GM21390 (cell line): ENCODE results near the gene ANO6.
A peak's percentile ranks its signal among the peaks of the same experiment; 100 is the strongest.

Source experiments
- ATAC-seq: cut with Tn5 transposase; IDR thresholded peaks from one replicate; pipeline ENCODE4 v1.9.1; 2021; ENCODE audit not compliant: unreplicated experiment

ANO6 gene

GRCh38 chr12:45212064-45212463 lies 3.8 kb upstream of the ANO6 start:
- ATAC-seq = no peak

- ATAC-seq = no peak
Observed at GRCh38 chr12:45213107-45213506, 2.8 kb upstream of the ANO6 start.

GRCh38 chr12:45214071-45214470 lies 1.8 kb upstream of the ANO6 start:
- no peak for ATAC-seq

GRCh38 chr12:45214749-45215418 lies 1.0 kb upstream of the ANO6 start:
- no peak for ATAC-seq

DNA sequence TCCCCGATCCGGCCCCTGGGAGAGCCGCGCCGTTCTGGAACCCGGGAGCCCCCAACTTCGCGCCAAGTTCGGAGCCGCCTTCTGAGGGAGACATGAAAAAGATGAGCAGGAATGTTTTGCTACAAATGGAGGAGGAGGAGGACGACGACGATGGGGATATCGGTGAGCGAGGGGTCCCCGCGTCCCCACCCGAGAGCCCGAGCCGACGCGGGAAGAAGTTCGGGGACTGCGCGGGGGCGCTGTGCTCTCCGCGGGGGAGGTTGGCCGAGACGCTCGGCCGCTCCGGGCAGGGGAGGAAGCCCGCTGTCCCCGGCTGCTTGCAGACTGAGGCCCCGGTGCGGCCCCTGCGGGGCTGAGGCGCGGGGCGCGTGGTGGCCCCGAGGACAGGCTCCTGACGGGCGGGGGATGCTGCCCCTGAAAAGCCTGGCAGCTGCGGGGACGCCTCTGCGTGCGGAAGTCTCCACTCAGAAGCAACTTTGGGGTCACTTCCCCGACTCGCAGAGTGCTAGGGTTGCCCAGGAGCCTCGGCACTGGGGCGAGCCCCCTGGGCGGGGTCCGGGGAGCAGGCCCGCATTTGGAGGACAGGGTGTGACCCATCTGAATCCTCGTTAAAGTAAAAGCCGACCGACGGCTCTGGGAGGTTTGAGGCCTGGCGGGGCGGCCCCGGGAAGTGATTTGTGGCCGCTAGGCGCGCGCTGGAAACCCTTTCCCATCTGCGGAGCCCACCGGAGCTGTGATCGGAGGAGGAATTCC lies 511 bp downstream of the ANO6 start:
- ATAC-seq = peak; percentile 40

DNA sequence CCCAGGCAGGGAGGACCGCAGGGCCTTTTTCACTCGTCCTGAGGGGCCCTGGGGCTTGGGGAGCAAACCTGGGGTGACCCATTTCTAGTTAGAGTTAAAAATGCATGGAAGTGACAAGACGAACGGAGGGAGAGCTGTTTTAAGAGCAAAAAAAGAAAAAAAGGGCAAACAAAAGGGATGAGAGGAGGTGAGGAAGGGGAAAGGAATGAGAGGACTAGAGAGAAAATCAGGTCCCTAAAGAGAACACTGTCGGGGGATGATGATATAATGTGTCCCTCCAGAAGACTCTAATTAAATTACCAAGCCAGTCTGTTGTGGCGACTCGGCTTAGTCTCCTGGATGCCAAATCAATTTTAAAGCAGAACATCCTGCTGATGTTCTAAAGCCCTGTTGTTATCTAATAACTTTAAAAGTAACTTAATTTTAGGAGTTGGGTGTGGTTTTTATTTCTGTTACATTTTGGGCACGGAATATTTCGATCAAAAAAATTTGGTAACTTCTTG lies 1.1 kb downstream of the ANO6 start:
- no peak for ATAC-seq

GRCh38 chr12:45217846-45218245 lies 2.0 kb downstream of the ANO6 start:
- no peak for ATAC-seq

GRCh38 chr12:45219621-45220020 lies 3.7 kb downstream of the ANO6 start:
- no peak for ATAC-seq

- no peak for ATAC-seq
Observed at GRCh38 chr12:45220363-45220931, 4.6 kb downstream of the ANO6 start.

DNA sequence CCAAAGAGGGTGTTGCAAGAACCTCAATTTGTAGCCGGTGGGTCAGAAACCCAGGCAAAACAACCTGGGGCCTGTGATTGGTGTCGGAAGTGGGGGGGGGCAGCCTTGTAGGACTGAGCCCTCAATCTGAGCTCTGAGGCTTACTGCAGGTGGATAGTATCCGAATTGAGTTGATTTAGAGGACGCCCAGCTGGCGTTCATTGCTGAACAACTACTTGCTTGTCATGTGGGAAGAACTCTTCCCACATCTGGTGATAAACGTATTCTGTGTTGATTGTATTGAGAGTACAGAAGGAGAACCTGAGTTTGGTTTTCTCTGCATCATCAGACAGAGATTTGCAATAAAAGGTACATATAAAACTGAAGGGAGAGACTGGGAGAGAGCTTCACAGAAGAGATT lies 5.1 kb downstream of the ANO6 start:
- no peak for ATAC-seq

GRCh38 chr12:45223868-45224267 lies 8.0 kb downstream of the ANO6 start:
- ATAC-seq = peak; percentile 30

GRCh38 chr12:45224311-45224710 lies 8.4 kb downstream of the ANO6 start:
- peak; percentile 42 for ATAC-seq

DNA sequence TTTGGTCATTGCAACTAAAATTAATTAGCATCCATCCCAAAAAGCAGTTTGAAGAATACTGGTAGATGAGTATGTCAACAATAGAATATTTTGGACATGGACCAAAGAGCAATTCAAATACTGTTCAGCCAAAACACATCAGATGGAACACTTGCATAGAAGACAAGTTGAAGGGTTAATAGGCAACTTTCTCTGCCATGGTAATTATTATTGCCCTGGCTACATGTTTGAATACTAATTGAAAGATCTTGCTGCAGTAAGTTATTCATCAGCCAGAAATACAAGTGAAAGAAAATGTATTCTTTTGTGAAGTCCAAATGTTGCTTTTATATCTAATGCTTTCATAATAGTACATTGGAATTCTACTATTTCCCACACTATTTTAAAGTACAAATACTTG lies 10.1 kb downstream of the ANO6 start:
- no peak for ATAC-seq

DNA sequence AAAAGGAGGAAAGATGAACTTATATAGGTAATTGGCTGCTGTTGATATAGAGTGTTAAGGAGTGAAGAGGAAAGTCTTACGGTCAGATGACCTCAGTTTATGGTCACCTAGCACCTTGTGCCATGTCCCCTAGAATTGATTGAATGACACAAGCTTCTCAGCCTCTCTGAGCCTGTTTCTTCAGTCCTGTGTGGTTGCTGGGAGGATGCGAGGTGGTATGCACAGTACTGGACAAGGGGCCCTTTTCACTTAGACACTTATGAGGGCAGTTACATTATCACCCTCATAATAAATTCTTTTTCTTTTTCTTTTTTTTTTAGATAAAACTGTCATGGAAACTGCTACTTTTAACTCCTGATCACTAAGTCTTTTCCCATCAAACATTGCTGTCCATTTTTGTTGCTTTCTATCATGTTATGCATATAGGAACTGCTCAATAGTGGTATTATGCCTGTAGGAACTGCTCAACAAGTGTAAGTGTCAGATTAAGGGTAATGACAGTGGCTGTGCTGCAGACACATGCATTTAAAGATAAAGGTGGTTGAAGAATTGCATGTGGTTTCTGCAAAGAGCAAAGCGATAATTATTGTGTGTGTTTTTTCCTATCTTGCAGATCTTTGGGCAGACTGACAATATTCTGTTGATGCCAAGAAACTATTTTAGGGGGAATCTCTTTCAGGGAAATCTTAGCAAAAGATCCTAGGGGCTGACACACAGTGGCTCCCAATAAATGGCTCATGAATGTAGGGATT lies 11.6 kb downstream of the ANO6 start:
- no peak for ATAC-seq

DNA sequence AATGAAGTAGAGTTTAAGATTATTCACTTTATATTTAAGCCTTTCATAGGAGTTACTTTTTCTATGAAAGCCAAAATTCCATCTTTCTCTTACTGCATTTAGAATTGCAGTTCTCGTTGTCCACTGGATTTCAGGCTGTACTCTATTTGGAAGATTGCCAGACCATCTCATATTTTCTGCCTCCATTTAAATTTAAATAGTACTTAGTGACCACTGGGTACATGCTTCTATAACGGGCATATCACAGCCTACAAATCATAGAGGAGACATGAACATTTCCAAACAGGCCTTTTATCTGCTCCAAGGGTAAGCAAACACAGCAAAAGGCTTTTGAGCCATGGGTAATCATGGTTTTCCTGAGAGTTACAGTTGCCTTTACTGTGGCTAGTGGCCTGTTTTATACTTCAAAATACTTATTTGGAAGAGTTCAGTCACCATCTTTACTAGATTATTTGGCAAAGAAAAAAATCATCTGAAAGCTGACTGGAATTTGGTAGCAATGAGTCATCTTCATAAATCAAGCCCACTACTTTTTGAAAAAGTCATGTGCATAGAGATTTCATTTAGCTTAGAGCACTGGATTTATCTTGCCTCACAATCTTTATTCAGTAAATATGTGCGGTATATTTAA lies 15.7 kb downstream of the ANO6 start:
- no peak for ATAC-seq

DNA sequence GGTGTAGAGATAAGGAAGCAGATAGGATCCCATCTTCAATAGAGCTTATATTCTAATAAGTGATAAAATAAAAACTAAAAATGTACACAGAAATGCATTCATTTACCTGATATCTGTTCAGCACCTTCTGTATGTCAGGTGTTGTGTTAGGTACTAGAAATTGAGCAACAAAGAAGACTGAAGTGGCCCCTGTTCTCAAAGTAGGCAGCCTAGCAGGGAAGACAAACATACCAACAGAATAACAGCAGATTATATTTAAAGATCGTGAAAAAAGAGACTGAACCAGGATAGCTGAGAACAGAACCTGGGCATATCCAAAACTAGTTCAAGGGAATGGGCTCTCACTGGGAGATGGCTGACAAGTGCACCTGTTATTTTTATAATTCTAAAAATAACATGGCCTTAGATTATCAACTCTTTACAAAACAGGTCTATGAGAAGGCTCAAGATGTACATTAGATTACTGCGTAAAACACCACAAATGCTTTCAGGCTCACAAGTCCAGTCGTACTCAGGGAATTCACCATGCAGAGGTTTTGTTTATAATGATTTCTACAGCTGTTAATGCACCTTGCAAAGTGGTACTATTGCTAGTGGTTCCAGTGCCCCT lies 16.4 kb downstream of the ANO6 start:
- no peak for ATAC-seq

DNA sequence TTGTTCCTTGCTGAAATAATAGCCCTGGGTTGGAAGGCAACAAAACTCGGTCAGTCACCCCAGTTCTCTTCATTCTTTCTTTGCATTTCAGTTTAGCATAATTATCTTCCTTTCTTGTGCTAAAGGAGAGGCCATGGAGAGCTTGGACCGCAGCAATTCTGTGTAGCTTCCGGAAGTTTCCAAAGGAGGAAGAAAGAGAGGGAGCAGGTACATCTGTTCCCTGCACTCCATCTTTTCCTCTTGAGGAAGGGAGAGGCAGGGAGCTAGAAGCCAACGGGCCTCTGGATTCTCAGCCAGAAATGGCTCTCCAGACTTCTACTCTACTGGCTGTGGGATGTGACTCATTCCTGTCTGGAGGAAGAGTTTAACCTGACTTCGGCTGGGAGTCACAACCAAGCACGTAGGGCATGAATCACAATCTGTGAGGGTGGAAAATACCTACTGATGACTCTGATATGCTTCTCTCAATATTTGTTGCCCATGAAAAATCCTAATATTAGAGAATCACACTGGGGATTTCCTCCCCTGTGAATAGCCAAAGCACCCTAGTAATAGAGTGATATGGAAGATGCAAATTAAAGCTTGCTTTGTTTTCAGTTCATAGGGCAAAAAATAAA lies 17.0 kb downstream of the ANO6 start:
- ATAC-seq = peak; percentile 41

- ATAC-seq = peak; percentile 24
Observed at GRCh38 chr12:45234139-45234865, 18.4 kb downstream of the ANO6 start.
